Uterus (tissue), 2 donors: Measurements from ENCODE around the gene RASAL1.

Experiments used
- CTCF ChIP-seq, 4 experiments: fragments of 200-600 bp in 2 of 4; fragments of 450-650 bp in 2 of 4; sonication (generic) in 2 of 4; IDR thresholded peaks; one replicate each; pipeline ENCODE4 v1.5.1; 2016 to 2019; ENCODE audit warnings: antibody characterized with exemption in 4 of 4, mild to moderate bottlenecking in 2 of 4, moderate library complexity in 1 of 4
- POLR2A ChIP-seq, 2 donors: fragments of 450-650 bp; IDR thresholded peaks; one replicate each; pipeline ENCODE4 v1.6.1; 2016; ENCODE audit warnings: antibody characterized with exemption in 2 of 2, mild to moderate bottlenecking in 1 of 2, moderate library complexity in 1 of 2

- TF ChIP-seq CTCF (IDR thresholded peaks at IDR 0.05), result no peak
- no peak for TF ChIP-seq POLR2A (IDR thresholded peaks at IDR 0.05)
Observed at GRCh38 chr12:113052326-113052725, 83.2 kb downstream of the RASAL1 start.
